ENCODE data around the gene SYNRG.
A peak's percentile ranks its signal among the peaks of the same experiment; 100 is the strongest.

SYNRG gene

GRCh38 chr17:37592291-37592690 lies 16.9 kb downstream of the SYNRG start:
- no peak for DNase-seq

- no peak for DNase-seq
Observed at GRCh38 chr17:37585066-37585465, 24.2 kb downstream of the SYNRG start.

- no peak for DNase-seq
Observed at GRCh38 chr17:37576281-37576680, 32.9 kb downstream of the SYNRG start.

GRCh38 chr17:37574427-37574826 lies 34.8 kb downstream of the SYNRG start:
- DNase-seq = no peak

GRCh38 chr17:37571674-37572073 lies 37.5 kb downstream of the SYNRG start:
- no peak for DNase-seq

- DNase-seq = peak; percentile 79
Observed at GRCh38 chr17:37570527-37571093, 38.6 kb downstream of the SYNRG start.

- DNase-seq = no peak
Observed at GRCh38 chr17:37568350-37569053, 40.7 kb downstream of the SYNRG start.

- no peak for DNase-seq
Observed at GRCh38 chr17:37567538-37567937, 41.7 kb downstream of the SYNRG start.

GRCh38 chr17:37567137-37567536 lies 42.1 kb downstream of the SYNRG start:
- DNase-seq = no peak

GRCh38 chr17:37564252-37564651 lies 45.0 kb downstream of the SYNRG start:
- no peak for DNase-seq

GRCh38 chr17:37562016-37562745 lies 47.0 kb downstream of the SYNRG start:
- no peak for DNase-seq

GRCh38 chr17:37558299-37558698 lies 50.9 kb downstream of the SYNRG start:
- no peak for DNase-seq

- no peak for DNase-seq
Observed at GRCh38 chr17:37557482-37557881, 51.7 kb downstream of the SYNRG start.

- DNase-seq = no peak
Observed at GRCh38 chr17:37555386-37555785, 53.8 kb downstream of the SYNRG start.

- DNase-seq = no peak
Observed at GRCh38 chr17:37553401-37553966, 55.7 kb downstream of the SYNRG start.

- no peak for DNase-seq
Observed at GRCh38 chr17:37551788-37552187, 57.4 kb downstream of the SYNRG start.

GRCh38 chr17:37547986-37548385 lies 61.2 kb downstream of the SYNRG start:
- no peak for DNase-seq

- DNase-seq = no peak
Observed at GRCh38 chr17:37546302-37546701, 62.9 kb downstream of the SYNRG start.

- DNase-seq = no peak
Observed at GRCh38 chr17:37545486-37545885, 63.7 kb downstream of the SYNRG start.

- no peak for DNase-seq
Observed at GRCh38 chr17:37543637-37544052, 65.6 kb downstream of the SYNRG start.

GRCh38 chr17:37541880-37542660 lies 67.1 kb downstream of the SYNRG start:
- DNase-seq = peak; percentile 59

GRCh38 chr17:37538981-37539659 lies 70.1 kb downstream of the SYNRG start:
- no peak for DNase-seq
